ENCODE data around the gene DYNLRB1. TPM values are rescaled to one million over a fixed set of nuclear protein-coding genes. Genes with fewer than 3 reads are reported as not detected.

Gene DYNLRB1
- total RNA-seq, 6 donors from 2014 or later: 77.5 to 156 (median 122) TPM

GRCh38 chr20:34540596-34541263 lies 24.5 kb downstream of the DYNLRB1 start:
- no peaks in the 10 kb centered on the region for H3K27me3 ChIP-seq
- DNase-seq (no peak), ATAC-seq (ENCODE audit: low FRiP score in 2 of 2) (no peak)
- H3K9me3 ChIP-seq: no peaks in the 10 kb centered on the region
- TF ChIP-seq EP300 (IDR thresholded peaks at IDR 0.05): no peak
- TF ChIP-seq POLR2AphosphoS5 (IDR thresholded peaks at IDR 0.05): no peak
- TF ChIP-seq CTCF (IDR thresholded peaks at IDR 0.05): no peak
- TF ChIP-seq POLR2A (IDR thresholded peaks at IDR 0.05): no peak
- no peak overlapping the region for H3K4me3 ChIP-seq
- H3K4me1 ChIP-seq: peaks cover 0 to 7% (median 2%) of the 10 kb centered on the region in 4 donors
- no peak overlapping the region for H3K27ac ChIP-seq
- H3K36me3 ChIP-seq: peaks cover 21 to 67% (median 44%) of the 10 kb centered on the region in 4 donors
- WGBS, 2 donors: 87 to 92% methylated on average over 15 of the region's 15 CpGs

GRCh38 chr20:34541264-34541901 lies 25.2 kb downstream of the DYNLRB1 start:
- peaks cover 0 to 7% (median 2%) of the 10 kb centered on the region in 4 donors for H3K4me1 ChIP-seq
- H3K36me3 ChIP-seq: peaks cover 15 to 60% (median 38%) of the 10 kb centered on the region in 4 donors
- DNase-seq: no peak
- no peaks in the 10 kb centered on the region for H3K9me3 ChIP-seq
- 83% methylated on average over 12 to 13 of the region's 13 CpGs for WGBS, 2 donors
- no peak for TF ChIP-seq CTCF (IDR thresholded peaks at IDR 0.05)
- TF ChIP-seq POLR2AphosphoS5 (IDR thresholded peaks at IDR 0.05): no peak
- TF ChIP-seq EP300 (IDR thresholded peaks at IDR 0.05): no peak
- TF ChIP-seq POLR2A (IDR thresholded peaks at IDR 0.05): no peak
- H3K27ac ChIP-seq: no peak overlapping the region
- H3K4me3 ChIP-seq: no peak overlapping the region
- no peak for ATAC-seq (ENCODE audit: low FRiP score in 2 of 2)
- no peaks in the 10 kb centered on the region for H3K27me3 ChIP-seq

- TF ChIP-seq POLR2A (IDR thresholded peaks at IDR 0.05) (no peak), POLR2AphosphoS5 (IDR thresholded peaks at IDR 0.05) (no peak), CTCF (IDR thresholded peaks at IDR 0.05) (no peak), EP300 (IDR thresholded peaks at IDR 0.05) (no peak)
- Histone ChIP-seq H3K27me3 (no peaks in the 10 kb centered on the region), H3K27ac (no peak overlapping the region), H3K4me3 (no peak overlapping the region), H3K9me3 (no peaks in the 10 kb centered on the region), H3K4me1 (peaks cover 0 to 7% (median 2%) of the 10 kb centered on the region in 4 donors), H3K36me3 (peaks cover 12 to 55% (median 34%) of the 10 kb centered on the region in 4 donors)
- DNase-seq (no peak), ATAC-seq (ENCODE audit: low FRiP score in 2 of 2) (no peak)
- 91 to 94% methylated on average over 16 of the region's 16 CpGs for WGBS, 2 donors
Measured at GRCh38 chr20:34541917-34542316, 25.7 kb downstream of the DYNLRB1 start.

- Histone ChIP-seq H3K36me3 (peaks cover 10 to 50% (median 29%) of the 10 kb centered on the region in 4 donors), H3K4me3 (no peak overlapping the region), H3K27me3 (no peaks in the 10 kb centered on the region), H3K4me1 (peaks cover 0 to 7% (median 2%) of the 10 kb centered on the region in 4 donors), H3K27ac (no peak overlapping the region), H3K9me3 (no peaks in the 10 kb centered on the region)
- TF ChIP-seq CTCF (IDR thresholded peaks at IDR 0.05) (no peak), POLR2A (IDR thresholded peaks at IDR 0.05) (no peak), POLR2AphosphoS5 (IDR thresholded peaks at IDR 0.05) (no peak), EP300 (IDR thresholded peaks at IDR 0.05) (no peak)
- 93 to 97% methylated on average over 6 of the region's 6 CpGs for WGBS, 2 donors
- DNase-seq (no peak), ATAC-seq (ENCODE audit: low FRiP score in 2 of 2) (no peak)
Measured at GRCh38 chr20:34542439-34542838, 26.2 kb downstream of the DYNLRB1 start.
